Skin epidermis (tissue), 12 donors: Measurements from ENCODE around the gene LGALS4.
"Not testable (repeated sequence)": the region's sequence is repeated elsewhere in the genome, so short reads cannot be mapped to it uniquely, and the experiment has no call there.

Experiments
- H3K27ac ChIP-seq, 21 experiments: fragments of 200-600 bp; sonication (generic) in 11 of 21; one replicate each; pipeline ENCODE4 v1.5.0; 2020; ENCODE audit warnings: mild to moderate bottlenecking in 3 of 21, inconsistent platforms in 2 of 21, moderate library complexity in 2 of 21
- H3K4me3 ChIP-seq, 7 experiments: fragments of 200-600 bp; sonication (generic) in 2 of 7; one replicate each; pipeline ENCODE4 v1.5.0; 2020; ENCODE audit warnings: inconsistent platforms in 2 of 7, mild to moderate bottlenecking in 2 of 7, moderate library complexity in 1 of 7

The LGALS4 gene

DNA sequence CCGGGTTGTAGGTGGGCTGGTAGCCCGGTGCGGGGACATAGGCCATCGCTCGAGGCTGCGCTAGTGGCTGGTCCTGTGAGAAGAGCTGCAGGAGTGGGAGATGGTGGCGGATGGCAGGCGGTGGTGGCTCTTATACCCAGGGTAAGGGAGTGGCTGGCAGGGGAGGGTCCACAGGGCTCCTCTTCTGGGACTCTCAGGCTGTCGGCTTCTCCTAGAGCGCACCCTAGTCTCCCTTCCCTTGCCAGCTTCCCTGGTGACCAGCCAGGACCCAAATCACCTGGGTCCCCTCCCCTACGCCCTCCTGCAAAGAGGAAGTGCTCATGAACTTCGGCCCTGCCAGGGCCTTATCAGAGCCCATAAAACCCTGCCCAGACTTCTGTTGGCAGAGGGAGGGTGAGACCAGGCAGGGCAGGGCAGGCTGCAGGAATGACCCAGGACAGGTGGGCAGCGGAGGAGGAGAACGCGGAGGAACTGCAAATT is at the start of gene LGALS4:
TSS of gene LGALS4 (minus strand) at position 105 of the 480 bp plus-strand sequence. CDS start at position 46, 59 bp downstream.
- H3K4me3 ChIP-seq: no peak within 1 kb of the TSS
- H3K27ac ChIP-seq: no peak within 1 kb of the TSS

GRCh38 chr19:38861368-38861767 is 48.6 kb upstream of the LGALS4 start:
- H3K4me3 ChIP-seq: no peak overlapping the region
- H3K27ac ChIP-seq: no peak overlapping the region

GRCh38 chr19:38859631-38860204 is 47.0 kb upstream of the LGALS4 start:
- not testable (repeated sequence) for H3K4me3 ChIP-seq, H3K27ac ChIP-seq

DNA sequence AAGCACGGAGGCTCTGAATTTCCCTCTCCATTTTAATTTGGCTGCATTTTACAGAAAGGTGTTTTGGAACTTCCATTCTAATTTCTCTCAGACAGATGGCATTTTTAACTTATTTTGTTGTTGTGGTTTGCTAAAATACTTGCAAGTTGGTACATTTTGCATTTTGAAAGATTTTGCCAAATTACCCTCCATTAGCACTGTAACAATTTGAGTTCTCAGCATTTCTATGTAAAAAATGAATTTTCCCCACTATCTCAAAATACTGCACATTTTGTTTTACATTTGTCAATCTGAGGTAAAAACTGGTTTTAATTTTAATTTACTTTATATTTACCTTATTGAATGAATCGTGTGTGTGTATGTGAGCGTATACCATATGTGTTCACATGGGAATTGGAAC is 44.1 kb upstream of the LGALS4 start:
- H3K27ac ChIP-seq: peak overlapping the region in 6 of 21 experiments; percentile 9 to 76 (median 35)

GRCh38 chr19:38855751-38856150 is 43.0 kb upstream of the LGALS4 start:
- peak overlapping the region in 1 of 21 experiments; percentile 57 for H3K27ac ChIP-seq
- peak overlapping the region in 1 of 7 experiments; percentile 24 for H3K4me3 ChIP-seq

More for the DNA sequence above, 44.1 kb upstream of the LGALS4 start:
- H3K4me3 ChIP-seq: no peak overlapping the region

GRCh38 chr19:38854961-38855360 is 42.2 kb upstream of the LGALS4 start:
- not testable (repeated sequence) for H3K27ac ChIP-seq, H3K4me3 ChIP-seq

- Histone ChIP-seq H3K4me3 (peak overlapping the region in 4 of 7 experiments; percentile 62 to 80 (median 74)), H3K27ac (peak overlapping the region in 11 of 21 experiments; percentile 98 to 100 (median 99))
These were observed 40.5 kb upstream of the LGALS4 start for GRCh38 chr19:38853214-38853613.

DNA sequence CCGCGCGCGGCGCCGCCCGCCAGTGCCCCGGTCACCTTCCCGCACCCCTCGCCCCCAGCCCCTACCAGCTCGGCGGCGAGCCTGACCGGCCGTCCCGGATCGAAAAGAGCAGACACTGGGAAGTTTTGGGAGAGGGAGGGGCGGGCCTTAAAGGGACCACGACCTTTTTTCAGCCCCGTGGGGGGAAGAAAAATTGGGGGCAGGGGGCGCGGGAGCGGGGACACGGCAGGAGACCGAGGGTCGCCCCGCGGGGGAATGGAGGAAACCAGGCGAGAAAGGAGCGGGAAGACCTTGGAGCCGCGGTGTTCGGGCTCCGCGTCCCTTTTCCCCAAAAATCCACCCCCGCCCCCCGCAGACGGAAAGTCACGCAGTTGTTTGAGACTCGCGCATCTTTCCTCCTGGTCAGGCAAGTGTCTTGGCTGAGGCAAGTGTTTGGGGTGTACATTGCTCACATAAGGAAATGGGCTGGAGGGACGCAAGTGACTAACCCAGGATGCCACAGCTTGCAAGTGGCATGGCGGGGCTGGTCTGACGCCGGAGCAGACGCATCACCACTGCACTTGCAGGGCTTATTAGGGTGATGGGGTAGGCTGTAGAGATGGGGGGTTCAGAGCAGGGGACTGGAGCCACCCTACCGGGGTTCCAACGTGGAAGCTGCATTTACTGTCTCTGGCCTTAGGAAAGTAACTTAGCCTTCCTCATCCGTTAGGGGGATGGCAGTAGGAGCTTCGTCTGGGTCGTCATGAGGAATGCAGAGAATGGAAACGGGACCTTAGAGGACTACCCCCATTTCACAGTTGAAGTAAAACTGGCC is 39.7 kb upstream of the LGALS4 start:
- H3K4me3 ChIP-seq: peak overlapping the region; percentile 62 to 88 (median 79)

DNA sequence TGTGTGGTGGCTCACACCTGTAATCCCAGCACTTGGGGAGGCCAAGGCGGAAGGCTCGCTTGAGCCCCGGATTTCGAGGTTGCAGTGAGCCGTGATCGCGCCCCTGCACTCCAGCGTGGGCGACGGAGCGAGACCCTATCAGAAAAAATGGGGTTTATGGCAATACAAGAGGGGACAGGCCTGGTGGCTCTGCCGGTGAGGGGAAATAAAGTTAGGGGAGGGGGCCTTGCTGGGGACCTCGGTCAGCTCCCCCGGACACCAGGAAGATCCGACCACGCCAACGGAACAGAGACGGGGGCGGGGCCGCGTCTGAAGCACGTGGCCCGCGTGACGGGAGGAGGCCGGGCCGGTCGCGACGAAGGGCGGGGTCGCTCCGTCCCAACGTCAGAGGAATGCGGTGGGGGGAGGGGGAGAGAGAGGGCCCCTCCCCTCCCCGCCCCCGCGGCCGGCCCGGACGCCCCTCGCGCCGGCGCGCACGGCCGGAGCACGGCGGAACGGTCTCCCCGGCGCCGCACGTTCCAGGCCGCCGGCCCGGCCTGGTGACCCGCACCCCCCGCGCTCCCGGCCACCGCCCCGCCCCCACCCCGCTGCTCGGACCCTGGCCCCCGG is 39.0 kb upstream of the LGALS4 start:
- Histone ChIP-seq H3K27ac (peak overlapping the region; percentile 94 to 100 (median 99)), H3K4me3 (peak overlapping the region; percentile 62 to 88 (median 79))

More for the DNA sequence above, 39.7 kb upstream of the LGALS4 start:
- H3K27ac ChIP-seq: peak overlapping the region; percentile 94 to 100 (median 99)

- peak overlapping the region; percentile 47 to 88 (median 79) for H3K4me3 ChIP-seq
- H3K27ac ChIP-seq: peak overlapping the region; percentile 94 to 100 (median 99)
These were observed 38.4 kb upstream of the LGALS4 start for GRCh38 chr19:38850976-38851621.

GRCh38 chr19:38850436-38850975 is 37.8 kb upstream of the LGALS4 start:
- peak overlapping the region; percentile 94 to 100 (median 99) for H3K27ac ChIP-seq

GRCh38 chr19:38849860-38850435 is 37.2 kb upstream of the LGALS4 start, which contains the start of gene HNRNPL:
HNRNPL (minus strand) TSS chr19:38849986; CDS start chr19:38849966, 20 bp downstream.
- Histone ChIP-seq H3K4me3 (peak within 1 kb of the TSS; percentile 74 to 99 (median 89)), H3K27ac (peak within 1 kb of the TSS; percentile 97 to 100 (median 100))

More at GRCh38 chr19:38850436-38850975, 37.8 kb upstream of the LGALS4 start:
- peak overlapping the region; percentile 47 to 88 (median 79) for H3K4me3 ChIP-seq

GRCh38 chr19:38849147-38849859 is 36.6 kb upstream of the LGALS4 start:
- Histone ChIP-seq H3K27ac (peak overlapping the region; percentile 97 to 100 (median 100)), H3K4me3 (peak overlapping the region; percentile 71 to 99 (median 89))

- Histone ChIP-seq H3K27ac (peak overlapping the region in 20 of 21 experiments; percentile 64 to 100 (median 100)), H3K4me3 (peak overlapping the region; percentile 71 to 99 (median 89))
These were observed 35.8 kb upstream of the LGALS4 start for GRCh38 chr19:38848299-38849146.

DNA sequence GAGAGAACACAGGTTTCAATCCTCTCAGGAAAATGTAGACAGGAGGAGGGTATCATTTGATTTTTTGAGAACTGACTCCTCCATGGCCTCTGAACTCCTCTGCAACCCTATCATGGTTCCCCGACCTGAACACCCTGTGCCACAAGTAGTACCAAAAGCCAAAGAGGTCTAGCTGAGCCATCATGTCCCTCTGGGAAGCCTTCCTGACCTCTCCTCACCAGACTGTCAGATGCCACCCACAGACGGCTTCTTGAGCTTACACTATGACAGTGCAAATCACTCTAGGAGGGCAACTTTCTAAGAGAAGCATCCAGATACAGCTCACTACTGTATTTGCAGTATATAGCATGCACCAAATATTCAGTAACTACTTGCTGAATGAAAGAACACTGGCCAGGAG is 33.4 kb upstream of the LGALS4 start:
- no peak overlapping the region for H3K4me3 ChIP-seq
- H3K27ac ChIP-seq: peak overlapping the region in 1 of 21 experiments; percentile 39

DNA sequence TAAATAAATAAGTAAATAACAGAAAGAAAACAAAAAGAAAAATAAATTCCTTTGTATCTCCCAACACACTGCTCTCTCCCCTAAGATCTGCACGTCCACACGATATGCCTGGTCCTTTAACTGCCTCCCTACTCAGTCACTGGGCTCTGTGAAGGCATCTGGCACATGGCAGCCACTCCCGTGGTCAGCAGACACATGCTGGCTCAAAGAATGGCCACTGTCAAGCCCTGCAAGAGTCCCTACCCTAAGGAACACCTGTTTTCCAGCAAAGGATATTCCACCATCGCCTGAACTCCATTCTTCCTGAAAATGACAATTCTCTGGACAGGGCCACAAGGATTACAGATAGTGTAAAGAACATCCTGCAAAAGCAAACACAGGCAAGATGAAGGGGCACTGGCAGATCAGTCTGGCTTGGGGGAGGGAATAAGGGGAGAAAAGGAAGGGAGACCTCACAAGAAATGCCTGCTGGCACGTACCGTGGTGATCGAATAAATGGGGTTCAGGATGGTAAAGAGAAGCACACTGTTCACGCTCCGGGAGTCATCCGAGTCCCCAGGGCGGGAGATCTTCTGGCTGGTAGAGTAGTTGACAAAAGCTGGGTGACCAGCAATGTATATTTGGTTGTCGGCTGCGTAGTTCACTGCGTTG is 32.8 kb upstream of the LGALS4 start:
- H3K4me3 ChIP-seq: no peak overlapping the region
- peak overlapping the region in 2 of 21 experiments; percentile 14 to 39 for H3K27ac ChIP-seq
